ENCODE measurements around the gene EPAS1. TPM values are rescaled to one million over a fixed set of nuclear protein-coding genes. Genes with fewer than 3 reads are reported as not detected.
A peak's percentile ranks its signal among the peaks of the same experiment; 100 is the strongest.

The EPAS1 gene
- total and polyA plus RNA-seq, 4 donors: 26.2 to 193 (median 61.1) TPM

DNA sequence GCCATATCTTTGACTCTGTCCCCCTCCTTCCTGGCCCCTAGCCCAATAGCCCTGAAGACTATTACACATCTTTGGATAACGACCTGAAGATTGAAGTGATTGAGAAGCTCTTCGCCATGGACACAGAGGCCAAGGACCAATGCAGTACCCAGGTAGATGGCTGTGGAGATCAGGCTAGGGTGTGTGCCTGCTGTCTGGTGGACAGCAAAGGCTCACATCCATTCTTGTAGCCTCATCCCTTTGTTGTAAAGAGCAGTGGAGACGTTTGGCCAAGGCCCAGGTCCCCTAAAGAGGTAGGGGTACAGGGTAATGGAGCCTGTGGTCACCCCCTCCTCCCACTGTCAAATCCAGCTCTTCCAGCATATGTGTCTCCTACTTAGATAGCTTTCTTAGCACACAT, 81.4 kb downstream of the EPAS1 start:
- H3K4me3 ChIP-seq (ENCODE audit: low read depth in 1 of 3, low read length in 3 of 3): no peak overlapping the region
- no peak overlapping the region for H3K9ac ChIP-seq (ENCODE audit: low read depth in 1 of 2, low read length in 2 of 2)
- no peak for DNase-seq (ENCODE audit: low spot score)
- H3K4me1 ChIP-seq (ENCODE audit: control insufficient read depth in 4 of 4, insufficient read depth in 4 of 4, low read length in 3 of 4): no peaks in the 10 kb centered on the region
- peaks cover 37 to 99% (median 87%) of the 10 kb centered on the region in 4 donors for H3K36me3 ChIP-seq (ENCODE audit: control insufficient read depth in 4 of 4, insufficient read depth in 3 of 4, low read depth in 1 of 4, low read length in 3 of 4)
- no peaks in the 10 kb centered on the region for H3K9me3 ChIP-seq (ENCODE audit: control insufficient read depth in 4 of 4, low read length in 3 of 4)
- WGBS: 81% methylated on average over 3 of the region's 3 CpGs
- no peak for TF ChIP-seq JUND (IDR thresholded peaks at IDR 0.05)
- TF ChIP-seq YY1 (IDR thresholded peaks at IDR 0.05): no peak
- TF ChIP-seq GABPA (IDR thresholded peaks at IDR 0.05 in 1 of 2, conservative IDR thresholded peaks at IDR 0.05 in 1 of 2): no peak
- TF ChIP-seq RXRA (IDR thresholded peaks at IDR 0.05): no peak
- no peaks in the 10 kb centered on the region for H3K27me3 ChIP-seq (ENCODE audit: control insufficient read depth in 4 of 4, insufficient read depth in 4 of 4, low read length in 3 of 4)
- H3K27ac ChIP-seq (ENCODE audit: low read depth in 1 of 2, low read length in 2 of 2): peak overlapping the region; percentile 6 to 8

DNA sequence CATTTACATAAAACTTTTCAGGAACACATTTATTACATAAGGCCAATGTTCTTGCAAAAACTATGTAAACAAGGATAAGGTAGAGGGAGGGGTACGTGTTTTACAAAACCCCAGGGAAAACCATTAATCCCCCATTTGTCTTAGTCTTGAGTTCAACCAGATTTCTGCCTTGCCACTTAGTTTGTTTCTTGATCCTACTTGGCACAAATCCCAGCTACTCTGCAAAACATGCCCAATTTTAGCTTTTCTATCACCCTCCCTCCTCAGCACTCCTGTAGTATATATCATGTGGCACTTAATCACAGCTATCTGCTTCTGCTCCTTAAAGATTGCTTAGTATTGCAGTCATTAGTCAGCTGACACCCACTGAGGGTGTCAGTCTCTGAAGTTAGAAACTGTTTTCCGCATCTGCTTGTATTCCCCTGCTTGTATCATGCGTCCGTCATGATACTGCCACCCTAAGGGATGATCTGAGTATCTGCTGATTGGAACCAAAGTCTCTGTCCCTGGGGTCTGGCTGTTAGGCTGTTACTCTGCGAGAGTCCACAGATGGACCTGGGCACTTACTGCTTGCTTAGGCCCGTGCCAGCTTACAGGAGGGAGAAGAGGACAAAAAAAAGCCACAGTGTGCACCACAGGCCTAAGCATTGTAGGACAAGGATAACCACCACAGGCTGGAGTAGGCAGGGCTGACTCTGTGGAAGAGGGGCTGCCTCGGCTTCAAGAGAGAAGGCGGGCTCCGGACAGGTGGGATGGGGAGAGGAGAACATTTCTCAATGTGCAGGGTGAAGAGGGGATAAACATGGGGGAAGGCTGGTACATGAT, 82.2 kb downstream of the EPAS1 start:
- 77% methylated on average over 9 of the region's 9 CpGs for WGBS
- H3K9me3 ChIP-seq (ENCODE audit: control insufficient read depth in 4 of 4, low read length in 3 of 4): no peaks in the 10 kb centered on the region

More for the DNA sequence above, 82.2 kb downstream of the EPAS1 start:
- Histone ChIP-seq H3K27ac (ENCODE audit: low read depth in 1 of 2, low read length in 2 of 2) (no peak overlapping the region), H3K4me1 (ENCODE audit: control insufficient read depth in 4 of 4, insufficient read depth in 4 of 4, low read length in 3 of 4) (no peaks in the 10 kb centered on the region), H3K27me3 (ENCODE audit: control insufficient read depth in 4 of 4, insufficient read depth in 4 of 4, low read length in 3 of 4) (no peaks in the 10 kb centered on the region), H3K9ac (ENCODE audit: low read depth in 1 of 2, low read length in 2 of 2) (no peak overlapping the region), H3K36me3 (ENCODE audit: control insufficient read depth in 4 of 4, insufficient read depth in 3 of 4, low read depth in 1 of 4, low read length in 3 of 4) (peaks cover 39 to 99% (median 88%) of the 10 kb centered on the region in 4 donors), H3K4me3 (ENCODE audit: low read depth in 1 of 3, low read length in 3 of 3) (no peak overlapping the region)
- no peak for TF ChIP-seq JUND (IDR thresholded peaks at IDR 0.05)
- TF ChIP-seq, protein P1, sequence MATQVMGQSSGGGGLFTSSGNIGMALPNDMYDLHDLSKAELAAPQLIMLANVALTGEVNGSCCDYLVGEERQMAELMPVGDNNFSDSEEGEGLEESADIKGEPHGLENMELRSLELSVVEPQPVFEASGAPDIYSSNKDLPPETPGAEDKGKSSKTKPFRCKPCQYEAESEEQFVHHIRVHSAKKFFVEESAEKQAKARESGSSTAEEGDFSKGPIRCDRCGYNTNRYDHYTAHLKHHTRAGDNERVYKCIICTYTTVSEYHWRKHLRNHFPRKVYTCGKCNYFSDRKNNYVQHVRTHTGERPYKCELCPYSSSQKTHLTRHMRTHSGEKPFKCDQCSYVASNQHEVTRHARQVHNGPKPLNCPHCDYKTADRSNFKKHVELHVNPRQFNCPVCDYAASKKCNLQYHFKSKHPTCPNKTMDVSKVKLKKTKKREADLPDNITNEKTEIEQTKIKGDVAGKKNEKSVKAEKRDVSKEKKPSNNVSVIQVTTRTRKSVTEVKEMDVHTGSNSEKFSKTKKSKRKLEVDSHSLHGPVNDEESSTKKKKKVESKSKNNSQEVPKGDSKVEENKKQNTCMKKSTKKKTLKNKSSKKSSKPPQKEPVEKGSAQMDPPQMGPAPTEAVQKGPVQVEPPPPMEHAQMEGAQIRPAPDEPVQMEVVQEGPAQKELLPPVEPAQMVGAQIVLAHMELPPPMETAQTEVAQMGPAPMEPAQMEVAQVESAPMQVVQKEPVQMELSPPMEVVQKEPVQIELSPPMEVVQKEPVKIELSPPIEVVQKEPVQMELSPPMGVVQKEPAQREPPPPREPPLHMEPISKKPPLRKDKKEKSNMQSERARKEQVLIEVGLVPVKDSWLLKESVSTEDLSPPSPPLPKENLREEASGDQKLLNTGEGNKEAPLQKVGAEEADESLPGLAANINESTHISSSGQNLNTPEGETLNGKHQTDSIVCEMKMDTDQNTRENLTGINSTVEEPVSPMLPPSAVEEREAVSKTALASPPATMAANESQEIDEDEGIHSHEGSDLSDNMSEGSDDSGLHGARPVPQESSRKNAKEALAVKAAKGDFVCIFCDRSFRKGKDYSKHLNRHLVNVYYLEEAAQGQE (IDR thresholded peaks at IDR 0.05): no peak
- TF ChIP-seq NR2F2 (IDR thresholded peaks at IDR 0.05): no peak
- no peak for TF ChIP-seq SP1 (IDR thresholded peaks at IDR 0.05)
- TF ChIP-seq, protein P2, sequence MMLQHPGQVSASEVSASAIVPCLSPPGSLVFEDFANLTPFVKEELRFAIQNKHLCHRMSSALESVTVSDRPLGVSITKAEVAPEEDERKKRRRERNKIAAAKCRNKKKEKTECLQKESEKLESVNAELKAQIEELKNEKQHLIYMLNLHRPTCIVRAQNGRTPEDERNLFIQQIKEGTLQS (IDR thresholded peaks at IDR 0.05): no peak
- TF ChIP-seq EGR1 (IDR thresholded peaks at IDR 0.05; ENCODE audit: low read depth in 2 of 2): no peak
- TF ChIP-seq HNF4A (conservative IDR thresholded peaks at IDR 0.05): no peak
- TF ChIP-seq YY1 (IDR thresholded peaks at IDR 0.05): no peak
- TF ChIP-seq TAF1 (conservative IDR thresholded peaks at IDR 0.05): no peak
- no peak for TF ChIP-seq FOXA1 (IDR thresholded peaks at IDR 0.05)
- no peak for TF ChIP-seq RXRA (IDR thresholded peaks at IDR 0.05)
- TF ChIP-seq, protein P3, sequence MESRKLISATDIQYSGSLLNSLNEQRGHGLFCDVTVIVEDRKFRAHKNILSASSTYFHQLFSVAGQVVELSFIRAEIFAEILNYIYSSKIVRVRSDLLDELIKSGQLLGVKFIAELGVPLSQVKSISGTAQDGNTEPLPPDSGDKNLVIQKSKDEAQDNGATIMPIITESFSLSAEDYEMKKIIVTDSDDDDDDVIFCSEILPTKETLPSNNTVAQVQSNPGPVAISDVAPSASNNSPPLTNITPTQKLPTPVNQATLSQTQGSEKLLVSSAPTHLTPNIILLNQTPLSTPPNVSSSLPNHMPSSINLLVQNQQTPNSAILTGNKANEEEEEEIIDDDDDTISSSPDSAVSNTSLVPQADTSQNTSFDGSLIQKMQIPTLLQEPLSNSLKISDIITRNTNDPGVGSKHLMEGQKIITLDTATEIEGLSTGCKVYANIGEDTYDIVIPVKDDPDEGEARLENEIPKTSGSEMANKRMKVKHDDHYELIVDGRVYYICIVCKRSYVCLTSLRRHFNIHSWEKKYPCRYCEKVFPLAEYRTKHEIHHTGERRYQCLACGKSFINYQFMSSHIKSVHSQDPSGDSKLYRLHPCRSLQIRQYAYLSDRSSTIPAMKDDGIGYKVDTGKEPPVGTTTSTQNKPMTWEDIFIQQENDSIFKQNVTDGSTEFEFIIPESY (IDR thresholded peaks at IDR 0.05): no peak
- TF ChIP-seq, protein P4, sequence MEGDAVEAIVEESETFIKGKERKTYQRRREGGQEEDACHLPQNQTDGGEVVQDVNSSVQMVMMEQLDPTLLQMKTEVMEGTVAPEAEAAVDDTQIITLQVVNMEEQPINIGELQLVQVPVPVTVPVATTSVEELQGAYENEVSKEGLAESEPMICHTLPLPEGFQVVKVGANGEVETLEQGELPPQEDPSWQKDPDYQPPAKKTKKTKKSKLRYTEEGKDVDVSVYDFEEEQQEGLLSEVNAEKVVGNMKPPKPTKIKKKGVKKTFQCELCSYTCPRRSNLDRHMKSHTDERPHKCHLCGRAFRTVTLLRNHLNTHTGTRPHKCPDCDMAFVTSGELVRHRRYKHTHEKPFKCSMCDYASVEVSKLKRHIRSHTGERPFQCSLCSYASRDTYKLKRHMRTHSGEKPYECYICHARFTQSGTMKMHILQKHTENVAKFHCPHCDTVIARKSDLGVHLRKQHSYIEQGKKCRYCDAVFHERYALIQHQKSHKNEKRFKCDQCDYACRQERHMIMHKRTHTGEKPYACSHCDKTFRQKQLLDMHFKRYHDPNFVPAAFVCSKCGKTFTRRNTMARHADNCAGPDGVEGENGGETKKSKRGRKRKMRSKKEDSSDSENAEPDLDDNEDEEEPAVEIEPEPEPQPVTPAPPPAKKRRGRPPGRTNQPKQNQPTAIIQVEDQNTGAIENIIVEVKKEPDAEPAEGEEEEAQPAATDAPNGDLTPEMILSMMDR (IDR thresholded peaks at IDR 0.05; ENCODE audit: low read depth, low read length, missing input control): no peak
- DNase-seq (ENCODE audit: low spot score): no peak

Measured in liver (tissue), 9 donors.